H1 (cell line): ENCODE data around the gene WDR1. TPM values are rescaled to one million over a fixed set of nuclear protein-coding genes. Genes with fewer than 3 reads are reported as not detected.

ENCODE experiments used
- CTCF ChIA-PET: fragments of 300-600 bp; sonication (Branson Sonifier 250); formaldehyde crosslinking; loops from one replicate; lab custom pipeline; 2021; ENCODE audit not compliant: partially characterized antibody; lab: Charles Lee
- POLR2A ChIA-PET: fragments of 300-600 bp; sonication (Branson Sonifier 250); formaldehyde crosslinking; loops from one replicate; lab custom pipeline; 2021; ENCODE audit warnings: inconsistent platforms; ENCODE audit not compliant: partially characterized antibody; lab: Charles Lee
- DNase-seq, 2 experiments: peaks; one replicate each; pipeline versions ENCODE4 v3.0.0 to v3.0.0-alpha.2; 2010 to 2022; ENCODE audit warnings: low spot score in 2 of 2, low read depth in 1 of 2, mixed read lengths in 1 of 2
- FAIRE-seq: peaks from 2 replicates; lab custom pipeline; 2011; peaks lifted over from hg19 to GRCh38; lab: Jason Lieb, UNC
- H2AFZ ChIP-seq: 2 replicates; pipeline ENCODE4 v1.8.1; 2012; ENCODE audit warnings: low read length, inconsistent platforms
- H2AK5ac ChIP-seq: 2 replicates; pipeline ENCODE4 v1.6.1; 2013; ENCODE audit warnings: low read depth, low read length
- H2BK120ac ChIP-seq: replicated peaks from 2 replicates; pipeline ENCODE3; 2013; ENCODE audit warnings: low read depth, low read length, inconsistent platforms
- H2BK12ac ChIP-seq: 2 replicates; pipeline ENCODE4 v1.6.1; 2013; ENCODE audit warnings: low read depth, low read length
- H2BK15ac ChIP-seq: 2 replicates; pipeline ENCODE4 v1.6.1; 2013; ENCODE audit warnings: low read length
- H2BK20ac ChIP-seq: 2 replicates; pipeline ENCODE4 v1.6.1; 2013; ENCODE audit warnings: low read length
- H2BK5ac ChIP-seq: 2 replicates; pipeline ENCODE4 v1.6.1; 2013; ENCODE audit warnings: low read depth, low read length
- H3K14ac ChIP-seq: 2 replicates; pipeline ENCODE4 v1.6.1; 2013; ENCODE audit warnings: inconsistent platforms; ENCODE audit not compliant: insufficient read length
- H3K18ac ChIP-seq: 2 replicates; pipeline ENCODE4 v1.6.1; 2013; ENCODE audit warnings: low read length; ENCODE audit errors: extremely low read depth
- H3K23ac ChIP-seq: 2 replicates; pipeline ENCODE4 v1.6.1; 2013; ENCODE audit warnings: inconsistent platforms; ENCODE audit not compliant: insufficient read length
- H3K23me2 ChIP-seq: 2 replicates; pipeline ENCODE4 v1.6.1; 2013; ENCODE audit warnings: low read depth, low read length
- H3K27ac ChIP-seq: 2 replicates; pipeline ENCODE4 v1.6.1; 2011; ENCODE audit warnings: low read depth, low read length, inconsistent platforms
- H3K27me3 ChIP-seq, 4 experiments: replicated peaks in 1 of 4; 1 replicate in 1 of 4; 2 replicates in 3 of 4; pipeline versions ENCODE4 v1.6.1 to v1.8.1; 2011 to 2013; ENCODE audit warnings: low read length in 3 of 4, mild to moderate bottlenecking in 3 of 4, inconsistent platforms in 2 of 4, mixed read lengths in 2 of 4, moderate library complexity in 1 of 4; ENCODE audit not compliant: control insufficient read depth in 3 of 4, insufficient read depth in 3 of 4; ENCODE audit errors: extremely low read depth in 1 of 4
- H3K36me3 ChIP-seq, 4 experiments: 2 replicates each; pipeline versions ENCODE4 v1.6.1 to v1.8.1; 2011 to 2013; ENCODE audit warnings: mild to moderate bottlenecking in 4 of 4, low read length in 3 of 4, moderate library complexity in 2 of 4, control low read depth in 1 of 4, inconsistent platforms in 1 of 4; ENCODE audit not compliant: insufficient read depth in 4 of 4, control insufficient read depth in 2 of 4
- H3K4ac ChIP-seq: replicated peaks from 2 replicates; pipeline ENCODE3; 2013; ENCODE audit warnings: low read length, low read depth, mixed read lengths, inconsistent platforms; ENCODE audit not compliant: insufficient read length
- H3K4me1 ChIP-seq, 4 experiments: replicated peaks in 1 of 4; 1 replicate in 1 of 4; 2 replicates in 3 of 4; pipeline versions ENCODE4 v1.6.1 to v1.8.1; 2011 to 2013; ENCODE audit warnings: low read length in 3 of 4, inconsistent platforms in 2 of 4, mixed read lengths in 1 of 4; ENCODE audit not compliant: insufficient read depth in 4 of 4, control insufficient read depth in 3 of 4
- H3K4me2 ChIP-seq, 2 experiments: 2 replicates each; pipeline versions ENCODE4 v1.6.1 to v1.8.1; 2011 to 2013; ENCODE audit warnings: low read depth in 2 of 2, low read length in 2 of 2, control low read depth in 1 of 2, inconsistent platforms in 1 of 2, mild to moderate bottlenecking in 1 of 2; ENCODE audit not compliant: insufficient read depth in 1 of 2
- H3K4me3 ChIP-seq, 4 experiments: fragments of 200-600, 300-600 bp in 1 of 4; sonication (generic), shearing (Covaris generic), sonication (Bioruptor Twin) in 1 of 4; 2 replicates each; pipeline versions ENCODE4 v1.5.1 to v1.8.1; 2011 to 2016; ENCODE audit warnings: low read length in 4 of 4, low read depth in 3 of 4, control low read depth in 2 of 4, inconsistent platforms in 2 of 4, mild to moderate bottlenecking in 2 of 4, mixed read lengths in 1 of 4, moderate library complexity in 1 of 4; ENCODE audit not compliant: insufficient read depth in 2 of 4; ENCODE audit errors: extremely low read depth in 1 of 4
- H3K56ac ChIP-seq: replicated peaks from 2 replicates; pipeline ENCODE3; 2013; ENCODE audit warnings: low read depth, mild to moderate bottlenecking, mixed read lengths, low read length, inconsistent platforms; ENCODE audit not compliant: insufficient read length
- H3K79me1 ChIP-seq: 2 replicates; pipeline ENCODE4 v1.6.1; 2013; ENCODE audit warnings: low read depth, low read length, control low read depth
- H3K79me2 ChIP-seq, 2 experiments: 2 replicates each; pipeline versions ENCODE4 v1.6.1 to v1.8.1; 2012 to 2013; ENCODE audit warnings: low read length in 2 of 2, mild to moderate bottlenecking in 2 of 2, inconsistent platforms in 1 of 2; ENCODE audit not compliant: insufficient read depth in 2 of 2, control insufficient read depth in 1 of 2
- H3K9ac ChIP-seq, 4 experiments: replicated peaks in 1 of 4; 1 replicate in 1 of 4; 2 replicates in 3 of 4; pipeline versions ENCODE4 v1.6.1 to v1.8.1; 2011 to 2013; ENCODE audit warnings: low read depth in 3 of 4, low read length in 3 of 4, control low read depth in 2 of 4, mild to moderate bottlenecking in 2 of 4, moderate library complexity in 2 of 4, inconsistent platforms in 1 of 4; ENCODE audit errors: extremely low read depth in 1 of 4
- H3K9me3 ChIP-seq, 2 experiments: 2 replicates each; pipeline versions ENCODE4 v1.6.1 to v1.8.1; 2012 to 2013; ENCODE audit warnings: mild to moderate bottlenecking in 2 of 2, moderate library complexity in 2 of 2, control low read depth in 1 of 2, inconsistent platforms in 1 of 2, low read depth in 1 of 2, low read length in 1 of 2, mixed read lengths in 1 of 2; ENCODE audit not compliant: insufficient read depth in 2 of 2
- H4K20me1 ChIP-seq, 2 experiments: replicated peaks in 1 of 2; 2 replicates each; pipeline versions ENCODE3 to v1.8.1; 2011 to 2013; ENCODE audit warnings: inconsistent platforms in 2 of 2, low read length in 2 of 2, mild to moderate bottlenecking in 1 of 2; ENCODE audit not compliant: insufficient read depth in 2 of 2, control insufficient read depth in 1 of 2
- H4K5ac ChIP-seq: 2 replicates; pipeline ENCODE4 v1.6.1; 2013; ENCODE audit warnings: low read length, low read depth, mixed read lengths, inconsistent platforms; ENCODE audit not compliant: insufficient read length
- H4K8ac ChIP-seq: 2 replicates; pipeline ENCODE4 v1.8.0; 2013; ENCODE audit warnings: mild to moderate bottlenecking, moderate library complexity, low read length, inconsistent platforms; ENCODE audit not compliant: insufficient read depth; ENCODE audit errors: extremely low read depth
- H4K91ac ChIP-seq: replicated peaks from 2 replicates; pipeline ENCODE3; 2013; ENCODE audit warnings: low read length, mixed read lengths, inconsistent platforms; ENCODE audit not compliant: insufficient read length
- CEBPB ChIP-seq: IDR thresholded peaks from 2 replicates; pipeline ENCODE4 v1.6.1; 2012; ENCODE audit warnings: low read depth, low read length
- CREB1 ChIP-seq: IDR thresholded peaks from 2 replicates; pipeline ENCODE4 v1.6.1; 2012; ENCODE audit warnings: inconsistent platforms
- FOSL1 ChIP-seq: IDR thresholded peaks from 2 replicates; pipeline ENCODE4 v1.6.1; 2011; ENCODE audit warnings: mild to moderate bottlenecking, low read depth, low read length, moderate library complexity; ENCODE audit not compliant: insufficient read depth
- MAFK ChIP-seq: IDR thresholded peaks from 2 replicates; pipeline ENCODE4 v1.6.1; 2012; ENCODE audit warnings: low read depth, mild to moderate bottlenecking, improper control_type of control experiment, low read length
- POLR2A ChIP-seq, 2 experiments: IDR thresholded peaks; 1 replicate in 1 of 2; 2 replicates in 1 of 2; pipeline ENCODE4 v1.6.1; 2011; ENCODE audit warnings: low read depth in 2 of 2, low read length in 2 of 2, mild to moderate bottlenecking in 2 of 2; ENCODE audit errors: control extremely low read depth in 1 of 2
- POLR2AphosphoS5 ChIP-seq: IDR thresholded peaks from 2 replicates; pipeline ENCODE4 v1.6.1; 2011; ENCODE audit warnings: low read depth, low read length
- RXRA ChIP-seq: IDR thresholded peaks from 2 replicates; pipeline ENCODE4 v1.6.1; 2011; ENCODE audit warnings: low read depth, mild to moderate bottlenecking, low read length, moderate library complexity; ENCODE audit not compliant: insufficient read depth
- SIRT6 ChIP-seq: IDR thresholded peaks from one replicate; pipeline ENCODE4 v1.7.1; 2012; ENCODE audit warnings: low read length, inconsistent platforms
- SP2 ChIP-seq: IDR thresholded peaks from 2 replicates; pipeline ENCODE4 v1.6.1; 2012; ENCODE audit warnings: mild to moderate bottlenecking, low read length, inconsistent platforms
- WGBS, 2 experiments: shearing (Covaris generic) in 1 of 2; methylation state at CpG; one replicate each; pipeline versions ENCODE4 v1.1.6 to v1.1.7; 2013 to 2015; ENCODE audit warnings: low lambda C conversion rate in 2 of 2, mixed read lengths in 2 of 2, inconsistent platforms in 1 of 2, low coverage in 1 of 2, missing lambda C conversion rate in 1 of 2; ENCODE audit not compliant: insufficient replicate concordance in 2 of 2, insufficient coverage in 1 of 2, insufficient read length in 1 of 2; ENCODE audit errors: extremely low coverage in 1 of 2, missing lambda C conversion rate in 1 of 2; 5-methylcytosine and 5-hydroxymethylcytosine counted together
- polyA plus RNA-seq, 7 experiments: library from polyadenylated mRNA; depleted of rRNA in 3 of 7; stranded (reverse) in 5 of 7; unstranded in 2 of 7; fragments of >200 nt in 5 of 7; fragments of 200-250 nt in 2 of 7; gene quantifications; 1 replicate in 5 of 7; 2 replicates in 1 of 7; 4 replicates in 1 of 7; pipeline versions ENCODE4 v1.2.1 to v1.2.3, GENCODE V29; 2011 to 2013; ENCODE audit warnings: missing spikeins in 2 of 7, mixed read lengths in 2 of 7
- total RNA-seq: library from RNA; stranded (reverse); fragmentation: NEBNext Ultra II Directional; extraction: Animal tissue kit (Norgen Biotek cat#: 25700); gene quantifications from 2 replicates; pipeline ENCODE4 v1.2.1, GENCODE V29; 2021

WDR1 gene
- total and polyA plus RNA-seq, 2 of the 8 experiments (the other 6 are each of a cell fraction or from before 2014, with no cell fraction given) = 315 to 377 TPM

- peaks cover 3 to 99% of the 10 kb centered on the region in 2 experiments; a peak in 2 of 4 replicates for H3K79me2 ChIP-seq
- H3K79me1 ChIP-seq = peaks cover 40% of the 10 kb centered on the region
- no peaks in the 10 kb centered on the region; the same call in 1 of the 2 replicates for H3K23me2 ChIP-seq
- CTCF ChIA-PET = interaction anchor here (0.6 to 3.7 kb wide), 4 partner anchors 11 to 333 kb away, joined by 3 to 15 read pairs (median 4); no protein-coding TSS in a partner anchor
- H4K91ac ChIP-seq = no peak overlapping the region
- peaks cover 30 to 82% (median 50%) of the 10 kb centered on the region in 4 experiments for H3K36me3 ChIP-seq
- no peak overlapping the region for H2AFZ ChIP-seq
- POLR2A ChIA-PET = interaction anchor here (0.7 to 14.7 kb wide), 3 partner anchors 8 to 18 kb away, joined by 3 to 197 read pairs (median 9); partner anchors contain the start of gene WDR1
- no peak overlapping the region for H3K56ac ChIP-seq
- H3K14ac ChIP-seq = no peak overlapping the region
- H2BK120ac ChIP-seq = no peak overlapping the region
- H2AK5ac ChIP-seq = no peak overlapping the region
- no peak overlapping the region for H3K27ac ChIP-seq
- H3K23ac ChIP-seq = no peak overlapping the region
- no peak overlapping the region for H3K18ac ChIP-seq
- H2BK20ac ChIP-seq = no peak overlapping the region
- DNase-seq (no peak), FAIRE-seq (no peak)
- H3K9me3 ChIP-seq = no peaks in the 10 kb centered on the region
- TF ChIP-seq SP2 (no peak), POLR2AphosphoS5 (0 out of 2 replicates have a peak, but pooled peaks have one; percentile 27), CREB1 (no peak), CEBPB (no peak), MAFK (no peak), POLR2A (IDR thresholded peaks at IDR 0.05; ENCODE audit: control extremely low read depth in 1 of 2, low read depth in 2 of 2, low read length in 2 of 2) (peak in 1 of 2 experiments; percentile 37; a peak in 1 of 3 replicates), SIRT6 (no peak), FOSL1 (no peak), RXRA (no peak)
- 93% methylated on average over 25 of the region's 25 CpGs; no CpG with 5 or more reads in 1 of the 2 experiments for WGBS, 2 experiments
- H3K9ac ChIP-seq = no peak overlapping the region
- no peak overlapping the region for H2BK12ac ChIP-seq
- no peak overlapping the region for H3K4me3 ChIP-seq
- H4K5ac ChIP-seq = no peak overlapping the region
- H3K4me2 ChIP-seq = no peak overlapping the region
- H4K20me1 ChIP-seq = peaks cover 38 to 41% of the 10 kb centered on the region in 2 experiments
- no peaks in the 10 kb centered on the region for H3K27me3 ChIP-seq
- peaks cover 0 to 18% (median 10%) of the 10 kb centered on the region in 4 experiments; a peak in 6 of 7 replicates for H3K4me1 ChIP-seq
- no peak overlapping the region for H3K4ac ChIP-seq
- no peak overlapping the region for H2BK15ac ChIP-seq
- no peak overlapping the region for H4K8ac ChIP-seq
- no peak overlapping the region for H2BK5ac ChIP-seq
Measured at GRCh38 chr4:10099499-10100325, 16.9 kb downstream of the WDR1 start.
